Measurements from ENCODE around the gene SNAP29.

GRCh38 chr22:20818471-20818870 is 40.3 kb upstream of the SNAP29 start:
- TF ChIP-seq POLR2AphosphoS5 (IDR thresholded peaks at IDR 0.05) (no peak), POLR2A (IDR thresholded peaks at IDR 0.05) (no peak), EP300 (IDR thresholded peaks at IDR 0.05) (no peak), CTCF (IDR thresholded peaks at IDR 0.05) (no peak)
